ENCODE measurements around the gene N4BP2L2. TPM values are rescaled to one million over a fixed set of nuclear protein-coding genes. Genes with fewer than 3 reads are reported as not detected.

Gene N4BP2L2
- total and polyA plus RNA-seq, 2 of the 8 experiments (the other 6 are each of a cell fraction or from before 2014, with no cell fraction given) = 14.6 to 67.6 TPM

GRCh38 chr13:32384702-32385101 lies 153.9 kb downstream of the N4BP2L2 start (continued):
- TF ChIP-seq KDM1A (IDR thresholded peaks at IDR 0.05; ENCODE audit: borderline replicate concordance, low read length) (no peak), ZNF274 (IDR thresholded peaks at IDR 0.05; ENCODE audit: borderline replicate concordance, extremely low read depth, low read length) (no peak), TCF12 (IDR thresholded peaks at IDR 0.05; ENCODE audit: low read depth, low read length) (no peak), POU5F1 (IDR thresholded peaks at IDR 0.05; ENCODE audit: low read depth, low read length) (no peak), HDAC6 (IDR thresholded peaks at IDR 0.05; ENCODE audit: low read depth, low read length) (no peak), ATF2 (IDR thresholded peaks at IDR 0.05; ENCODE audit: low read length) (no peak), KDM4A (IDR thresholded peaks at IDR 0.05; ENCODE audit: low read depth, low read length, severe bottlenecking) (no peak)
